Measurements from ENCODE around the gene CDC42.

DNA sequence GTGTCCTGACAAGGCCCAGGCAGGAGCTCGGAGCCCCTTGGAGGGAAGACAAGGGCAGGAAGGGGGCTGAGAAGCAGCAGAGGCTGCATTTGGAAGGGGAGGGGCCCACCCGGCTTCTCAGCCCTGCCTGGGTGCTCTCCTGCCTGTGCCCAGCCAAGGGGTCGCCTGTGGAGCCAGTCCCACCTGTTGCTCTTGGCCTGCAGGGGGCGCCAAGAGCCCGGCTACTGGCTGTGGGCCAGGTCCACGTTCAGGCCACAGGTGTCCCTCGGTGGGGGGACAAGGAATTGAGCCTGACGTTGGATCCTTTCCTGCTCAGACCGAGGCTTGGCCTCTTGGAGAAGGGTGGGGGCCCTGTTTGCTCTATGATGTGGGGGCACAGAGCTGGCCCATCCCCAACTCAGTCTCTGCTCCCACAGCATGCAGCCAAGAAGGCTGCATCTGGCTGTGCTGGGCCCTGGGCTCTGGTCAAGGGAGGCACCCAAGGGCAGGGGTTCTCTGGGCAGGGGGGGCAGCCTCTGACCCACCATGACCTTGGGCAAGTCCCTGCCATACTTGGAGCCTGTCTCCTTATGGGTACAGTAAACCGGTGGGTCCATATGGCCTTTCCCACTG is 79.5 kb downstream of the CDC42 start:
- TF ChIP-seq POLR2A (IDR thresholded peaks at IDR 0.05; ENCODE audit: low read depth, low read length) (no peak), POLR2AphosphoS5 (IDR thresholded peaks at IDR 0.05; ENCODE audit: low read depth, low read length) (no peak), PAX5 (IDR thresholded peaks at IDR 0.05; ENCODE audit: insufficient read depth, low read length, severe bottlenecking) (no peak), SPI1 (IDR thresholded peaks at IDR 0.05; ENCODE audit: low read depth, low read length) (no peak), POU2F2 (IDR thresholded peaks at IDR 0.05; ENCODE audit: low read depth, low read length) (no peak), TAF1 (IDR thresholded peaks at IDR 0.05; ENCODE audit: low read depth, low read length) (no peak)
